Middle frontal gyrus (tissue), 1 donor: ENCODE data around the gene GYS1.
"Not testable (repeated sequence)": the region's sequence is repeated elsewhere in the genome, so short reads cannot be mapped to it uniquely, and the experiment has no call there.

Experiments
- DNase-seq: peaks from one replicate; pipeline ENCODE4 v3.0.0-alpha.2; 2015; ENCODE audit warnings: low spot score; ENCODE audit errors: extremely low spot score

Gene GYS1

DNA sequence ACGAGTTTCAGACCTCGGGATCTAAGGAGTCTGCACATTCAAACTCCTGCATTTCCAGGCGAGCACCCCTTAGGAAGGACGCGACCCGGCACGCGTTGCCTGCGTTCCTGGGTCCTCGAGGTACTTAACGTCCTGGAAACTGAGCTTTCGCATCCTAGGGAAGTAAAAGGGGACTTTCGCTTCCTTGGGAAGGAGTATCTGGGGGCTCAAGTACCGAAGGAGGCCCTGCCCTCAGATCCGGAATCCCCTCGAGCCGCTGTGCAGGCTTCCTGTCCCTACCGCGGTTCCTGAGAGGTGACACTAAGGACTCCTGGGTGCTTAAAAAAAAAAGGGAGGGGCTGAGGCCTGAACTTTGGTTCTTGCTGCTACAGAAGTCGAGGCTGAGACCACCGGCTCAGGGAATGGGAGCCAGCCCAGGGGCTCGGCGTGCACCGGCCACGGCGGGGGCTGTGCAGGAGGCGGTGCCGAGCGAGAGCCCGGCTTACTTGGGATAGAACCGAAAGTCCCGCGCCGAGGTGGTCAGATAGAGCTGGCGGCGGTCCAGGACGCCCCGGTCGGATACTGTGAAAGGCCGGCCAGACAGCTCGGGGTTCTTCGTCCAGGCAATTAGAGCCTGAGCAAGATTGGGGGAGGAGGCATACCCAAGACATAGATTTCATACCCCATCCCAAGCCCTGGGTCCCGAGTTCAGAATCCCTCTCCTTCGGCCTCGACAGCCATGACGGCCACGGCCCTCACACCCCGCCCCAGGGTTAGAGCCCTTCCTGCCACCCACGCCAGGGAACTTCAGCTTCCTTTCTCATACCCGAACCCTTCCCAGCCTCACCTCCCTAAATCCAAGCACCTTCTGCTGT lies 25.5 kb upstream of the GYS1 start:
- DNase-seq: not testable (repeated sequence)

DNA sequence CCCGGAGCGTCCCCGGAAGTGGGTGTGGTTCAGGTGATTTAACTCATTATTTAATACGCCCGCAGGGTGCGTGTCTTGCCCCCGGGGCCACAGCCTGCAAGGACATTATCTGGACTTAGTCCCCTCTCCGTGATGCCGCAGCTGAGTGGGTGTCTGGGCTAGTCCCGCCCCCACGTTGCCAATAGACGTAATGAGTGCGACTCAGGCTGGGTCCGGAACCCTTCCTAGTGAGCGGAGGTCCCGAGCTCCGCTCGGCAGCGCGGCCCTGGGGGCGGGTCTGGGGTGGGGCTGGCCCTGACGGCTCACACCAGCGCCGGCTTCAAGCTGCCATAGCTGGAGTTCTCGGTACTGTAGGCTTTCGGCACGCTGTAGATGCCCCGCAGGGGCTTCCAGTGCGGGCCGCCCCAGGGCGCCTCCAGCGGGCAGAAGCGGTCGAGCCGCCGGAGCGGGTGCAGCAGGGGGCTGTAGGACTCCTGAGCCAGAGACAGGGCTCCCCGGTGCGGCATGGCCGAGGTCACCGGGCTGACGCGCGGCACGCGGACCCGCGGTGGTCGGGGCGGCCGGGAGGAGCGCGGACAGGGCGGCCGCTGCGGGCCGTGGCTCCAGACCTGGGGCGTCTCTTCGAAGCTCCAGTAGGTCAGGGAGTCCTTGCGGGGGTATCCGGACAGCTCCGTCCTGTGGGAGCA lies 24.7 kb upstream of the GYS1 start:
- DNase-seq: no peak

DNA sequence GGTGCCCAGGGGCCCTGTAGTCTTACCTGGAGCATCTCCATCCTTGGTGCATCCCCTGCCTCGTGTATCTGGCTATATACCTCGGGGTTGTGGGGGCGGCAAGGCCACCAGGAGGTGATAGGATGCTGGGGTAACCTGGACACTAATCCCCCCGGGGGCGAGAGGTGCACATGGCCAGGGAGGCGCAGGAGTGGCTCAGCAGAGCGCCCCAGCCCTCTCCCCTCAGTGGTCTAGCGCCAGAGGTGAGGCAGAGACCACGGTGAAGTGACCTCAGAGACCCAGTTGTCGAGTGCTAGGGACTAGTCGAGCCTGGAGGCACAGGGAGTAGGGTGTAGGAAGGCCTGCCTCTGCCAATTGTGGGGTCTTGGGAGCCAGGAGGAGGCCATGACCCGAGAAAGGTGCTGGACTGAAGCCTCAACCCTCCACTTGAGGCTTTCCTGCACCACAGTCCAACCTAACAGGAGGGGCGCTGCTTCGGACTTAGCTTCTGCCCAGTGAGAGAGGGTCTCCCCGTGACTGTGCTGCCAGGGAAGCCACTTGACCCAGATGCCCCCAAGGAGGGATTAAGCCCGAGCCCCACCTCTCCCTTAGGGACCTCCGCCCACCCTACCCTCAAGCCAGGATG lies 24.0 kb upstream of the GYS1 start, which contains the start of gene LHB:
Gene LHB (minus strand): TSS at position 51 of the 625 bp plus-strand sequence. CDS start 10 bp downstream, at position 41.
- no peak for DNase-seq

DNA sequence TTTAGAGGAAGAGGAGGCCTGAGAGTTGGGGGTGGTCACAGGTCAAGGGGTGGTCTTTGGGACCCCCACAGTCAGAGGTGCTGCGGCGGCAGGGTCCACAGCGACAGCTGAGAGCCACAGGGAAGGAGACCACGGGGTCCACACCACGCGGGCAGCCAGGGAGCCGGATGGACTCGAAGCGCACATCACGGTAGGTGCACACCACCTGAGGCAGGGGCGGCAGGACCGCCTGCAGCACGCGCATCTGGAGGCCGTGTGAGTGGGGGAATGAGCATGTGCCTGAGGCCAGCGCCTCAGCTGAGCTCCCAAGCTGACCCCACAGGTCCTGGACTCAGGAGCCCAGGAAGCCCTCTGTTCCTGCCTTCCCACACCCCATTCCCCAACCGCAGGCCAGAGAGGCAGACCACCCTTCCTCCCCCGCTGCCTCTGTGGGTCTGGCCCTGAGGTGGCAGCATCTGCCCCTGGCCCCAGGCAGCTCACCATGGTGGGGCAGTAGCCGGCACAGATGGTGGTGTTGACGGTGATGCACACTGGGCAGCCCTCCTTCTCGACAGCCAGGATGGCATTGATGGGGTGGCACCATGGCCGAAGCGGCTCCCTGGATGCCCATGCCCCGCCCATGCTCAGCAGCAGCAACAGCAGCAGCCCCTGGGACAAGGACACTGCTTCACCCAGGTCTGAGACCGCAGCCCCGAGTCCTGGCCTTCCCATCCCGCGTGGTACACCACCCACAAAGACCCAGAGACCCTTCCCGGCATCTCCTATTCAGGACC lies 23.1 kb upstream of the GYS1 start:
- no peak for DNase-seq

DNA sequence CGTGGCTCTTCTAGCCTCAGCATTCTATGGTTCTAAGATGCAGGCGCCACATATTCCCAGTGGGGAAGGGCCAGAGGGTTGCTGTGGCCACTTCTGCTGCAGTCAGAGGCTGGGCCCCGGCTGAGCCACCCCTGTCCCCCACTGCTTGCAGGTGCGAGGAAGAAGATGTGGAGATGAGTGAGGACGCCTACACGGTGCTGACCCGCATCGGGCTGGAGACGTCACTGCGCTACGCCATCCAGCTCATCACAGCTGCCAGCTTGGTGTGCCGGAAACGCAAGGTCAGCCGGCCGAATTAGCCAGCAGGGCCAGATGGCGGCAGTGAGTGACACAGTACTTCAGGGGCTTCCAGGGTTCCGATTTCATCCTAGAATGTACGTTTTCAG lies 21.8 kb upstream of the GYS1 start:
- no peak for DNase-seq

DNA sequence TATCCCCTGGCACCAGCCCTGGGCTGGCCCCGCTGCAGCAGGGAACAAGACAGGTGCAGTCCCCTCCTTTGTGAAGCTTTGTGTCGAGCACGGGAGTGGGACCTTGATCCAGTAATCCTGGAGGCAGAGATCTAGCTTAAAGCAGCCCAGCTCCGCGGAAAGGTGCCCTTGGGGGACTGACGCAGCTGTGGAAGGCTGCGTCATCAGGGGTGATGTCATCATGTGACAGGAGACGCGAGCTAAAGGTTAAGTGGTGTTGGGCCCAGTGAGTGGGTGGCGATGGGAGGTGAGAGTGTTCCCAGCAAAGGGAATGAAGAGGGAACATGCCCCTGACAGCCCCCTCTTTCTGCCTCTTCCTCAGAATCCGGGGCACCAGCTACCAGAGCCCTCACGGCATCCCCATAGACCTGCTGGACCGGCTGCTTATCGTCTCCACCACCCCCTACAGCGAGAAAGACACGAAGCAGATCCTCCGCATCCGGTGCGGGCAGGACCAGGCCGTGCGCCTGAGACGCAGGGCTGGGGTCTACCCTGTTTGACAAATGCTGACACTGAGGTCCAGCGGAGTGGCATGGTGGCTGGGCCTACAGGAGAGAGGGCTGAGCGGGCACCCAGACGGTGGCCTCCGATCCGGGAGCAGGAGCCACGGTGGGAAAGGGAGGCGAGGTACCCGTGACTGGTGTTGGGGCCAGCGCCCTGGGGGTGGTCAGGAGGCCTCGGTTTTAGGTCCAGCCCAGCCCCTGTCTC lies 21.2 kb upstream of the GYS1 start:
- DNase-seq: no peak

GRCh38 chr19:49011194-49011593 lies 18.1 kb upstream of the GYS1 start:
- DNase-seq: no peak

- no peak for DNase-seq
Observed at GRCh38 chr19:49010453-49010852, 17.3 kb upstream of the GYS1 start.

DNA sequence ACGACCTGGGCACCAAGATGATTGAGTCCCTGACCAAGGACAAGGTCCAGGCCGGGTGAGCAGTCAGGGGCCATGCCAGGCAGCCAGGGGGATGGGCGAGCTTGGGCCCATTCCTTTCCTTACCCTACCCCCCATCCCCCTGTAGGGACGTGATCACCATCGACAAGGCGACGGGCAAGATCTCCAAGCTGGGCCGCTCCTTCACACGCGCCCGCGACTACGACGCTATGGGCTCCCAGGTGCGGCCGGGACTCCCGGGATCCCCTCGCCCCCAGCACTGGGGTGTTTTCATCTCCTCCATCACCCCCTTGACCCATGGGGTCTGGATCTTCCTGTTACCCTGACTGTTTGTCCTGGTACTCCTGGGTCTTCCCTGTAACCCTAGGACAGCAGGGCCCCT lies 16.7 kb upstream of the GYS1 start:
- DNase-seq: no peak

DNA sequence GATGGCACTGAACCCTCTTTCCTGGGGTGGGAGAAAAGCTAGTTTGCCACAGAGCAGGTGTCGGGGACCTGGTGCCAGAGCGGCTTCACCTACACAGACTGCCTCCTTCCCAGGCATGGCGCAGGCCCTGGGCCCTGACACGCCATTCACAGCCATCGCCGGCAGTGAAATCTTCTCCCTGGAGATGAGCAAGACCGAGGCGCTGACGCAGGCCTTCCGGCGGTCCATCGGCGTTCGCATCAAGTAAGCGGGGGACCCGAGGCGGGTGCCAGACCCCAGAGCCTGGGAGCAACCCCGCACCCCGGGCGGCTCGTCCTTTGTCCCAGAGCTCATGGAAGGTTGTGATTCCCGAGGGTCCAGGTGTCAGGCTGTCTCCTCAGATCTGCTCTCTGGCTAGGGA lies 13.8 kb upstream of the GYS1 start:
- no peak for DNase-seq

- DNase-seq: no peak
Observed at GRCh38 chr19:49004964-49005614, 12.0 kb upstream of the GYS1 start.

DNA sequence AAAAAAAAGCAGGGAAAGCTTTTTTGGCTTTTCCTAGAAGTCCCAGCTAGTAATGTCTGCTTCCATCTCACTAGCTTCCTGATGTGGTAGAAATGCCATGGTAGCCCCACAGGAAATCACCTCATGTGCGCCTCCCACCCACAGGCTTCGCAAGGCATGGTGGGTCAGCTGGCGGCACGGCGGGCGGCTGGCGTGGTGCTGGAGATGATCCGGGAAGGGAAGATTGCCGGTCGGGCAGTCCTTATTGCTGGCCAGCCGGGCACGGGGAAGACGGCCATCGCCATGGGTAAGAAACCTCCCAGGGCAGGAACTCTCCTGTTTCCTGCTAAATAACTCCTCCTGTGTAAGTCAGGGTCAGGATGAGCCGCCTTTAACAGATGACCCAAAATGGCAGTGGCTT lies 11.0 kb upstream of the GYS1 start:
- no peak for DNase-seq

- DNase-seq: no peak
Observed at GRCh38 chr19:48999481-49000325, 6.6 kb upstream of the GYS1 start.

DNA sequence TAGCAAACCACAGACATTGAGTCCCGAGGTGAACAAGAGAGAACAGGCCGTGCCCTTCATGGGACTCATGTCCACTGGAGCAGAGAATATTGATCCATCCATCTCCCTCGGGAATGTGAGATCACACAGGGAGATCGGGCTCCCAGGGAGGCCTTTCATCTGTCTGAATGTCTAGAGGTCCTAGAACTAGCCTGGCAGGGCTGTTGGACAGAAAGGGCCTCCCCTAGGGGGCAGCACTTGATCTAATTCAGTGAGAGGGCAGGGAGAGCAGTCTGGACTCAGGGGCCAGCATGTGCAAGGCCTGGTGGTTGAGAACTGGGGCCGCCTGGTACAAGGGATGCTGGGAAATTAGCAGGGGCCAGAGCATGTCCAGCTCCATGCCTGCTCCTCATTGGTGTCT lies 4.9 kb upstream of the GYS1 start:
- no peak for DNase-seq

- no peak for DNase-seq
Observed at GRCh38 chr19:48994035-48994386, 902 bp upstream of the GYS1 start.

- no peak for DNase-seq
Observed at GRCh38 chr19:48992581-48993174, 431 bp downstream of the GYS1 start.

GRCh38 chr19:48991873-48992580 lies 1.1 kb downstream of the GYS1 start:
- no peak for DNase-seq

DNA sequence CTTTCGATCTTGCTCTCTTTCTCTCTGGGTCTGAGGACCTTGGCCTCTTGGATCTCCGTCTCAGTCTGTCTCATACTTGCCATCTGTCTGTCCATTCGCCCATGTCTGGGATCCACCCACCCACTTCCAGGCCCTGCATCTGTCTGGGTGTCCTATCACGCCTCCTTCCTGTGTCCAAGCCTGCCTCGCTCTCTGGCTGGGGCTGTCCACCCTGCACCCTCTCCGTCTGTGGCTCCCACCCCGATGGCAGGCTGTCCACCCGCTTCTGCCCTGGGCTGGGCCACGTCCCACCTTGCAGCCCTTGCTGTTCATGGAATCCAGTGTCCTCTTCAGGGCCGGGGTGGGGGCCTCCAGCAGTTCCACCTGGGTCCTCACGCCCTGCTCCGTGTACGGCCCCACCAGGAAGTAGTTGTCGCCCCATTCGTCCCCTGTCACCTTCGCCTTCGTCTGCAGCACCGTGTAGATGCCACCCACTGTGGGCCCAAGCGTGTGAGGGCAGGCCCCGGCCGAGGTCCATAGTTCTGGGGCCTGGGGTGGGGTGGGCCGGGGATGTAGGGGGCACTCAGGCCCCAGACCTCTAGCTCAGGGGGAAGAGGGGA lies 2.0 kb downstream of the GYS1 start:
- no peak for DNase-seq
